Measurements from ENCODE around the gene UBE2E3.
"Not testable (repeated sequence)": the region's sequence is repeated elsewhere in the genome, so short reads cannot be mapped to it uniquely, and the experiment has no call there.

The UBE2E3 gene

GRCh38 chr2:181065458-181065857 lies 85.1 kb downstream of the UBE2E3 start:
- peaks cover 5% of the 10 kb centered on the region for H3K4me1 ChIP-seq (ENCODE audit: control insufficient read depth, low read depth, low read length)
- H3K36me3 ChIP-seq (ENCODE audit: control insufficient read depth, low read depth, low read length), result no peaks in the 10 kb centered on the region
- H3K9me3 ChIP-seq (ENCODE audit: control insufficient read depth, low read depth, low read length), result no peaks in the 10 kb centered on the region
- H3K4me3 ChIP-seq (ENCODE audit: low read length), result no peak overlapping the region
- no peaks in the 10 kb centered on the region for H3K27me3 ChIP-seq (ENCODE audit: control insufficient read depth, insufficient read depth, low read length)
- no peak overlapping the region for H3K27ac ChIP-seq (ENCODE audit: low read length)
- H3K9ac ChIP-seq (ENCODE audit: low read length), result no peak overlapping the region

GRCh38 chr2:181066333-181066732 lies 85.9 kb downstream of the UBE2E3 start:
- Histone ChIP-seq H3K27ac (ENCODE audit: low read length) (no peak overlapping the region), H3K27me3 (ENCODE audit: control insufficient read depth, insufficient read depth, low read length) (no peaks in the 10 kb centered on the region), H3K36me3 (ENCODE audit: control insufficient read depth, low read depth, low read length) (no peaks in the 10 kb centered on the region), H3K9me3 (ENCODE audit: control insufficient read depth, low read depth, low read length) (no peaks in the 10 kb centered on the region), H3K4me1 (ENCODE audit: control insufficient read depth, low read depth, low read length) (peaks cover 5% of the 10 kb centered on the region), H3K4me3 (ENCODE audit: low read length) (no peak overlapping the region), H3K9ac (ENCODE audit: low read length) (no peak overlapping the region)

GRCh38 chr2:181070119-181070835 lies 89.9 kb downstream of the UBE2E3 start:
- no peak overlapping the region for H3K4me3 ChIP-seq (ENCODE audit: low read length)
- no peak overlapping the region for H3K9ac ChIP-seq (ENCODE audit: low read length)
- H3K27me3 ChIP-seq (ENCODE audit: control insufficient read depth, insufficient read depth, low read length), result no peaks in the 10 kb centered on the region
- no peaks in the 10 kb centered on the region for H3K9me3 ChIP-seq (ENCODE audit: control insufficient read depth, low read depth, low read length)
- H3K4me1 ChIP-seq (ENCODE audit: control insufficient read depth, low read depth, low read length), result peaks cover 5% of the 10 kb centered on the region
- H3K36me3 ChIP-seq (ENCODE audit: control insufficient read depth, low read depth, low read length), result no peaks in the 10 kb centered on the region
- no peak overlapping the region for H3K27ac ChIP-seq (ENCODE audit: low read length)

GRCh38 chr2:181070836-181071200 lies 90.4 kb downstream of the UBE2E3 start:
- H3K4me1 ChIP-seq (ENCODE audit: control insufficient read depth, low read depth, low read length), result peaks cover 5% of the 10 kb centered on the region
- H3K9me3 ChIP-seq (ENCODE audit: control insufficient read depth, low read depth, low read length), result no peaks in the 10 kb centered on the region
- no peaks in the 10 kb centered on the region for H3K27me3 ChIP-seq (ENCODE audit: control insufficient read depth, insufficient read depth, low read length)
- H3K27ac ChIP-seq (ENCODE audit: low read length), result no peak overlapping the region
- H3K4me3 ChIP-seq (ENCODE audit: low read length), result no peak overlapping the region
- H3K9ac ChIP-seq (ENCODE audit: low read length), result no peak overlapping the region
- no peaks in the 10 kb centered on the region for H3K36me3 ChIP-seq (ENCODE audit: control insufficient read depth, low read depth, low read length)

GRCh38 chr2:181072486-181073235 lies 92.3 kb downstream of the UBE2E3 start:
- Histone ChIP-seq H3K27me3 (ENCODE audit: control insufficient read depth, insufficient read depth, low read length) (no peaks in the 10 kb centered on the region), H3K27ac (ENCODE audit: low read length) (no peak overlapping the region), H3K4me1 (ENCODE audit: control insufficient read depth, low read depth, low read length) (no peaks in the 10 kb centered on the region), H3K4me3 (ENCODE audit: low read length) (no peak overlapping the region), H3K9me3 (ENCODE audit: control insufficient read depth, low read depth, low read length) (no peaks in the 10 kb centered on the region), H3K9ac (ENCODE audit: low read length) (no peak overlapping the region), H3K36me3 (ENCODE audit: control insufficient read depth, low read depth, low read length) (no peaks in the 10 kb centered on the region)

GRCh38 chr2:181073896-181074295 lies 93.5 kb downstream of the UBE2E3 start:
- Histone ChIP-seq H3K36me3 (ENCODE audit: control insufficient read depth, low read depth, low read length) (no peaks in the 10 kb centered on the region), H3K27me3 (ENCODE audit: control insufficient read depth, insufficient read depth, low read length) (no peaks in the 10 kb centered on the region), H3K9me3 (ENCODE audit: control insufficient read depth, low read depth, low read length) (no peaks in the 10 kb centered on the region), H3K4me3 (ENCODE audit: low read length) (no peak overlapping the region), H3K4me1 (ENCODE audit: control insufficient read depth, low read depth, low read length) (no peaks in the 10 kb centered on the region), H3K9ac (ENCODE audit: low read length) (no peak overlapping the region), H3K27ac (ENCODE audit: low read length) (no peak overlapping the region)

GRCh38 chr2:181074457-181074856 lies 94.1 kb downstream of the UBE2E3 start:
- no peak overlapping the region for H3K27ac ChIP-seq (ENCODE audit: low read length)
- no peak overlapping the region for H3K9ac ChIP-seq (ENCODE audit: low read length)
- no peaks in the 10 kb centered on the region for H3K27me3 ChIP-seq (ENCODE audit: control insufficient read depth, insufficient read depth, low read length)
- H3K36me3 ChIP-seq (ENCODE audit: control insufficient read depth, low read depth, low read length), result no peaks in the 10 kb centered on the region
- no peaks in the 10 kb centered on the region for H3K9me3 ChIP-seq (ENCODE audit: control insufficient read depth, low read depth, low read length)
- H3K4me1 ChIP-seq (ENCODE audit: control insufficient read depth, low read depth, low read length), result no peaks in the 10 kb centered on the region
- no peak overlapping the region for H3K4me3 ChIP-seq (ENCODE audit: low read length)

- Histone ChIP-seq H3K4me3 (ENCODE audit: low read length) (no peak overlapping the region), H3K36me3 (ENCODE audit: control insufficient read depth, low read depth, low read length) (no peaks in the 10 kb centered on the region), H3K9ac (ENCODE audit: low read length) (no peak overlapping the region), H3K27me3 (ENCODE audit: control insufficient read depth, insufficient read depth, low read length) (no peaks in the 10 kb centered on the region), H3K27ac (ENCODE audit: low read length) (no peak overlapping the region), H3K9me3 (ENCODE audit: control insufficient read depth, low read depth, low read length) (no peaks in the 10 kb centered on the region), H3K4me1 (ENCODE audit: control insufficient read depth, low read depth, low read length) (no peaks in the 10 kb centered on the region)
These were observed 96.3 kb downstream of the UBE2E3 start for GRCh38 chr2:181076658-181077057.

GRCh38 chr2:181077128-181077709 lies 96.8 kb downstream of the UBE2E3 start:
- Histone ChIP-seq H3K27me3 (ENCODE audit: control insufficient read depth, insufficient read depth, low read length) (no peaks in the 10 kb centered on the region), H3K9ac (ENCODE audit: low read length) (no peak overlapping the region), H3K27ac (ENCODE audit: low read length) (no peak overlapping the region), H3K4me1 (ENCODE audit: control insufficient read depth, low read depth, low read length) (no peaks in the 10 kb centered on the region), H3K9me3 (ENCODE audit: control insufficient read depth, low read depth, low read length) (no peaks in the 10 kb centered on the region), H3K4me3 (ENCODE audit: low read length) (no peak overlapping the region), H3K36me3 (ENCODE audit: control insufficient read depth, low read depth, low read length) (no peaks in the 10 kb centered on the region)

- Histone ChIP-seq H3K4me3 (ENCODE audit: low read length) (no peak overlapping the region), H3K36me3 (ENCODE audit: control insufficient read depth, low read depth, low read length) (no peaks in the 10 kb centered on the region), H3K4me1 (ENCODE audit: control insufficient read depth, low read depth, low read length) (no peaks in the 10 kb centered on the region), H3K9ac (ENCODE audit: low read length) (no peak overlapping the region), H3K27me3 (ENCODE audit: control insufficient read depth, insufficient read depth, low read length) (no peaks in the 10 kb centered on the region), H3K9me3 (ENCODE audit: control insufficient read depth, low read depth, low read length) (no peaks in the 10 kb centered on the region), H3K27ac (ENCODE audit: low read length) (no peak overlapping the region)
These were observed 102.7 kb downstream of the UBE2E3 start for GRCh38 chr2:181083140-181083539.

- H3K9ac ChIP-seq (ENCODE audit: low read length), result no peak overlapping the region
- H3K27me3 ChIP-seq (ENCODE audit: control insufficient read depth, insufficient read depth, low read length), result no peaks in the 10 kb centered on the region
- H3K9me3 ChIP-seq (ENCODE audit: control insufficient read depth, low read depth, low read length), result no peaks in the 10 kb centered on the region
- no peaks in the 10 kb centered on the region for H3K4me1 ChIP-seq (ENCODE audit: control insufficient read depth, low read depth, low read length)
- H3K4me3 ChIP-seq (ENCODE audit: low read length), result no peak overlapping the region
- H3K27ac ChIP-seq (ENCODE audit: low read length), result no peak overlapping the region
- H3K36me3 ChIP-seq (ENCODE audit: control insufficient read depth, low read depth, low read length), result no peaks in the 10 kb centered on the region
These were observed 105.3 kb downstream of the UBE2E3 start for GRCh38 chr2:181085734-181086133.

GRCh38 chr2:181091920-181092319 lies 111.5 kb downstream of the UBE2E3 start:
- not testable (repeated sequence) for H3K4me1 ChIP-seq (ENCODE audit: control insufficient read depth, low read depth, low read length); H3K4me3 ChIP-seq (ENCODE audit: low read length); H3K9me3 ChIP-seq (ENCODE audit: control insufficient read depth, low read depth, low read length); H3K27ac ChIP-seq (ENCODE audit: low read length); H3K36me3 ChIP-seq (ENCODE audit: control insufficient read depth, low read depth, low read length); H3K9ac ChIP-seq (ENCODE audit: low read length); H3K27me3 ChIP-seq (ENCODE audit: control insufficient read depth, insufficient read depth, low read length)

All from iPS-18a (cell line).